HEK293 (cell line): ENCODE measurements around the gene IL1A.

Experiments used
- CTCF ChIP-seq: fragments of 450-650 bp; formaldehyde crosslinking; IDR thresholded peaks from 2 replicates; pipeline ENCODE4 v1.5.1; 2016; ENCODE audit warnings: missing biosample characterization, missing genetic modification characterization
- EGR2 ChIP-seq: fragments of 450-650 bp; formaldehyde crosslinking; IDR thresholded peaks from 2 replicates; pipeline ENCODE4 v1.5.1; 2016; ENCODE audit warnings: low read depth, missing biosample characterization, missing genetic modification characterization
- KLF16 ChIP-seq: fragments of 450-650 bp; formaldehyde crosslinking; IDR thresholded peaks from 2 replicates; pipeline ENCODE4 v1.5.1; 2017; ENCODE audit warnings: missing biosample characterization, missing genetic modification characterization
- TCF7L2 ChIP-seq: IDR thresholded peaks from 2 replicates; pipeline ENCODE4 v1.6.1; 2011; ENCODE audit warnings: low read depth, mild to moderate bottlenecking, inconsistent platforms, low read length, moderate library complexity, borderline replicate concordance
- ZNF24 ChIP-seq: fragments of 450-650 bp; formaldehyde crosslinking; IDR thresholded peaks from 2 replicates; pipeline ENCODE4 v1.5.1; 2016; ENCODE audit warnings: missing biosample characterization, missing genetic modification characterization
- ZNF416 ChIP-seq: fragments of 450-650 bp; formaldehyde crosslinking; IDR thresholded peaks from 2 replicates; pipeline ENCODE4 v1.5.1; 2016; ENCODE audit warnings: missing biosample characterization, missing genetic modification characterization
- ZSCAN5A ChIP-seq: fragments of 450-650 bp; formaldehyde crosslinking; IDR thresholded peaks from 2 replicates; pipeline ENCODE4 v1.5.1; 2016; ENCODE audit warnings: missing biosample characterization, missing genetic modification characterization

GRCh38 chr2:112783187-112783714, 1.0 kb downstream of the IL1A start:
- TF ChIP-seq KLF16 (tag by site-specific recombination) (no peak), CTCF (no peak), TCF7L2 (no peak), EGR2 (tag by site-specific recombination) (no peak), ZNF416 (tag by site-specific recombination) (no peak), ZSCAN5A (tag by site-specific recombination) (no peak), ZNF24 (tag by site-specific recombination) (no peak)
